Fibroblast of the aortic adventitia (primary cell): Measurements from ENCODE around the gene FN1. TPM values are rescaled to one million over a fixed set of nuclear protein-coding genes. Genes with fewer than 3 reads are reported as not detected.

ENCODE experiments used
- DNase-seq: peaks from one replicate; pipeline ENCODE4 v3.0.0-alpha.2; 2010; ENCODE audit warnings: low read depth
- H3K4me3 ChIP-seq: 2 replicates; pipeline ENCODE4 v1.5.1; 2011; ENCODE audit warnings: low read depth, mild to moderate bottlenecking, control low read depth, low read length, moderate library complexity
- total RNA-seq: library from RNA; depleted of rRNA; stranded (reverse); fragments of >200 nt; gene quantifications from 2 replicates; pipeline ENCODE4 v1.2.3, GENCODE V29; 2012; ENCODE audit warnings: low replicate concordance
- TF ChIP-seq, protein P1 (sequence below): IDR thresholded peaks from 2 replicates; pipeline ENCODE4 v1.5.1; 2011; ENCODE audit warnings: mild to moderate bottlenecking, low read length, control low read depth, inconsistent platforms; ENCODE audit not compliant: insufficient read depth

FN1 gene
- total RNA-seq, 1 donor: 7,235 TPM

- TF ChIP-seq, protein P1, sequence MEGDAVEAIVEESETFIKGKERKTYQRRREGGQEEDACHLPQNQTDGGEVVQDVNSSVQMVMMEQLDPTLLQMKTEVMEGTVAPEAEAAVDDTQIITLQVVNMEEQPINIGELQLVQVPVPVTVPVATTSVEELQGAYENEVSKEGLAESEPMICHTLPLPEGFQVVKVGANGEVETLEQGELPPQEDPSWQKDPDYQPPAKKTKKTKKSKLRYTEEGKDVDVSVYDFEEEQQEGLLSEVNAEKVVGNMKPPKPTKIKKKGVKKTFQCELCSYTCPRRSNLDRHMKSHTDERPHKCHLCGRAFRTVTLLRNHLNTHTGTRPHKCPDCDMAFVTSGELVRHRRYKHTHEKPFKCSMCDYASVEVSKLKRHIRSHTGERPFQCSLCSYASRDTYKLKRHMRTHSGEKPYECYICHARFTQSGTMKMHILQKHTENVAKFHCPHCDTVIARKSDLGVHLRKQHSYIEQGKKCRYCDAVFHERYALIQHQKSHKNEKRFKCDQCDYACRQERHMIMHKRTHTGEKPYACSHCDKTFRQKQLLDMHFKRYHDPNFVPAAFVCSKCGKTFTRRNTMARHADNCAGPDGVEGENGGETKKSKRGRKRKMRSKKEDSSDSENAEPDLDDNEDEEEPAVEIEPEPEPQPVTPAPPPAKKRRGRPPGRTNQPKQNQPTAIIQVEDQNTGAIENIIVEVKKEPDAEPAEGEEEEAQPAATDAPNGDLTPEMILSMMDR: no peak
- peak; percentile 71 for DNase-seq
Measured at GRCh38 chr2:215356948-215357461, 78.9 kb downstream of the FN1 start.

GRCh38 chr2:215356334-215356947, 79.4 kb downstream of the FN1 start:
- TF ChIP-seq, protein P1: no peak
- DNase-seq: no peak
- H3K4me3 ChIP-seq: no peak overlapping the region

More at GRCh38 chr2:215356948-215357461, 78.9 kb downstream of the FN1 start:
- H3K4me3 ChIP-seq: no peak overlapping the region

DNA sequence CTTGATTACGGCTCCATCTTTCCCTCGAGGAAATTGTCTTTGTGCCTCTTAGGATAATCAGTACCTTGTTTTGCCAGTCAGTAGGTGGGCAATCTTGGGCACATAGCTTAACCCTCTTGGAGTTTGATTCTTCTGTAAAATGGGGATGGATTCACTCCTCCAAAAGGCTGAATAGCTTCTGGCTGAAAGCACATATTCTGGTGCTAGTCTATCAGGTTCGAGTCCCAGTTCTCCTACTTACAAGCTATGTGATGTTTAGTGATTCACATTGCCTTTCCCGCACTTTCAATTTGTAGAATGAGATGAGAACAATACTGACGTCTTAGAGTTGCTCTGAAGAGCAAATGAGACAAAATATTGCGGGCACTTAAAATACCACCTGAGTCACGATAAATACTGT, 80.1 kb downstream of the FN1 start:
- TF ChIP-seq, protein P1: no peak
- peak; percentile 74 for DNase-seq
- H3K4me3 ChIP-seq: no peak overlapping the region

- no peak overlapping the region for H3K4me3 ChIP-seq
- DNase-seq: peak; percentile 77
- TF ChIP-seq, protein P1: no peak
Measured at GRCh38 chr2:215354771-215355695, 80.8 kb downstream of the FN1 start.

- peak; percentile 32 for DNase-seq
- TF ChIP-seq, protein P1: no peak
- no peak overlapping the region for H3K4me3 ChIP-seq
Measured at GRCh38 chr2:215352602-215353001, 83.3 kb downstream of the FN1 start.

DNA sequence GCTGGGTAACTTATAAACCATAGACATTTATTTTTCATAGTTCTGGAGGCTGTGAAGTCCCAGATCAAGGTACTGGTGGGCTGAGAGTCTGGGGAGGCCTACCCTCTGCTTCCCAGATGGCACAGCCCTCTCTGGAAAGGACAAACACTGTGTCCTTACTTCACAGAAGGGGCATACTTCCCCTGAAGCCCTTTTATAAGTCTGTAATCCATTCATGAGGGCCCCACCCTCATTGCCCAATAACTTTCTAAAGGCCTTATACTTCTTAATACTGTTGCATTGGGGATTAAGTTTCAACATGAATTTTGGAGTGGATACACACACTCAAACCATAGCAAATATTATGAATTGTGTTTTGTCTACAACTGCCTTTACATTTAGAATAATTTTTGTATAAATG, 88.0 kb downstream of the FN1 start:
- DNase-seq: no peak
- TF ChIP-seq, protein P1: no peak
- no peak overlapping the region for H3K4me3 ChIP-seq
